SK-N-SH treated with all-trans-retinoic acid at 6 μM for 48 hours (cell line): Measurements from ENCODE around the gene PCDH9.

ENCODE experiments used
- ATAC-seq: fragments of 200-7000 bp; cut with Tn5 transposase; 3 replicates; pipeline ENCODE4 v1.9.1; 2020; ENCODE audit warnings: mild to moderate bottlenecking, moderate library complexity
- ARNTL ChIP-seq: fragments of 450-650 bp; formaldehyde crosslinking; IDR thresholded peaks from 2 replicates; pipeline ENCODE4 v1.5.0; 2020; ENCODE audit warnings: low read depth, mild to moderate bottlenecking, moderate library complexity, borderline replicate concordance
- CREB5 ChIP-seq: fragments of 250-450 bp; sonication (Bioruptor Pico); IDR thresholded peaks from 2 replicates; pipeline ENCODE4 v1.5.1; 2020; ENCODE audit warnings: low read depth, mild to moderate bottlenecking, moderate library complexity
- CSRNP3 ChIP-seq: fragments of 250-450 bp; sonication (Bioruptor Pico); IDR thresholded peaks from 2 replicates; pipeline ENCODE4 v1.5.1; 2021; ENCODE audit warnings: mild to moderate bottlenecking, moderate library complexity
- ESRRG ChIP-seq: fragments of 250-450 bp; sonication (Bioruptor Pico); IDR thresholded peaks from 2 replicates; pipeline ENCODE4 v1.6.1; 2021; ENCODE audit warnings: mild to moderate bottlenecking
- GLIS3 ChIP-seq: fragments of 250-450 bp; sonication (Bioruptor Pico); IDR thresholded peaks from 2 replicates; pipeline ENCODE4 v1.5.0; 2020; ENCODE audit warnings: mild to moderate bottlenecking, moderate library complexity
- ISL1 ChIP-seq: fragments of 250-450 bp; sonication (Bioruptor Pico); IDR thresholded peaks from 2 replicates; pipeline ENCODE4 v2.1.2; 2022; ENCODE audit warnings: mild to moderate bottlenecking, moderate library complexity
- PATZ1 ChIP-seq: fragments of 250-450 bp; sonication (Bioruptor Pico); IDR thresholded peaks from 2 replicates; pipeline ENCODE4 v1.8.0; 2020; ENCODE audit warnings: mild to moderate bottlenecking, moderate library complexity, borderline replicate concordance
- POU6F1 ChIP-seq: fragments of 250-450 bp; sonication (Bioruptor Pico); IDR thresholded peaks from 2 replicates; pipeline ENCODE4 v1.8.0; 2021; ENCODE audit warnings: low read depth, mild to moderate bottlenecking, moderate library complexity, borderline replicate concordance
- PPARA ChIP-seq: fragments of 250-450 bp; sonication (Bioruptor Pico); IDR thresholded peaks from 2 replicates; pipeline ENCODE4 v1.5.0; 2020; ENCODE audit warnings: mild to moderate bottlenecking, borderline replicate concordance
- RARB ChIP-seq: fragments of 250-450 bp; sonication (Bioruptor Pico); IDR thresholded peaks from 2 replicates; pipeline ENCODE4 v1.8.0; 2021; ENCODE audit warnings: mild to moderate bottlenecking, moderate library complexity
- SNAI2 ChIP-seq: fragments of 250-450 bp; sonication (Bioruptor Pico); IDR thresholded peaks from 2 replicates; pipeline ENCODE4 v1.5.0; 2020; ENCODE audit warnings: mild to moderate bottlenecking, moderate library complexity
- TCF4 ChIP-seq: fragments of 250-450 bp; sonication (Bioruptor Pico); IDR thresholded peaks from 2 replicates; pipeline ENCODE4 v1.8.0; 2021; ENCODE audit warnings: mild to moderate bottlenecking, moderate library complexity, borderline replicate concordance
- TOX ChIP-seq: fragments of 250-450 bp; sonication (Bioruptor Pico); IDR thresholded peaks from 2 replicates; pipeline ENCODE4 v1.8.0; 2021; ENCODE audit warnings: mild to moderate bottlenecking, moderate library complexity, borderline replicate concordance
- TSHZ2 ChIP-seq: fragments of 250-450 bp; sonication (Bioruptor Pico); IDR thresholded peaks from 2 replicates; pipeline ENCODE4 v1.5.0; 2020; ENCODE audit warnings: mild to moderate bottlenecking, moderate library complexity
- ZFP3 ChIP-seq: fragments of 250-450 bp; sonication (Bioruptor Pico); IDR thresholded peaks from 2 replicates; pipeline ENCODE4 v1.5.0; 2020; ENCODE audit warnings: mild to moderate bottlenecking, moderate library complexity
- ZFP30 ChIP-seq: fragments of 450-650 bp; formaldehyde crosslinking; IDR thresholded peaks from 2 replicates; pipeline ENCODE4 v1.5.0; 2022; ENCODE audit warnings: mild to moderate bottlenecking, moderate library complexity
- ZNF565 ChIP-seq: fragments of 450-650 bp; formaldehyde crosslinking; conservative IDR thresholded peaks from 2 replicates; pipeline ENCODE4 v1.5.0; 2020; ENCODE audit warnings: low read depth, mild to moderate bottlenecking, moderate library complexity
- ZNF70 ChIP-seq: fragments of 450-650 bp; formaldehyde crosslinking; IDR thresholded peaks from 2 replicates; pipeline ENCODE4 v1.5.0; 2020; ENCODE audit warnings: mild to moderate bottlenecking, moderate library complexity
- ZNF8 ChIP-seq: fragments of 450-650 bp; formaldehyde crosslinking; IDR thresholded peaks from 2 replicates; pipeline ENCODE4 v1.5.0; 2020; ENCODE audit warnings: mild to moderate bottlenecking, moderate library complexity

Gene PCDH9

GRCh38 chr13:66536746-66537145, 693.4 kb downstream of the PCDH9 start:
- no peak for ATAC-seq
- TF ChIP-seq CSRNP3 (CRISPR knock-in tag) (no peak), ZNF8 (CRISPR knock-in tag) (no peak), RARB (CRISPR knock-in tag) (no peak), ZNF565 (CRISPR knock-in tag) (no peak), ISL1 (CRISPR knock-in tag) (no peak), CREB5 (CRISPR knock-in tag) (no peak), TCF4 (no peak), ZFP3 (CRISPR knock-in tag) (no peak)
- TF ChIP-seq, all 23 proteins: peak for 0

GRCh38 chr13:66534561-66534960, 695.6 kb downstream of the PCDH9 start:
- TF ChIP-seq TOX: no peak
- TF ChIP-seq POU6F1: no peak
- no peak for TF ChIP-seq ZNF565 (CRISPR knock-in tag)
- TF ChIP-seq, all 23 proteins: peak for 0
- ATAC-seq: peak; percentile 62

- TF ChIP-seq TCF4 (no peak), ARNTL (CRISPR knock-in tag) (no peak), PPARA (no peak), PATZ1 (CRISPR knock-in tag) (no peak), TOX (no peak), GLIS3 (CRISPR knock-in tag) (no peak), RARB (CRISPR knock-in tag) (no peak), ESRRG (CRISPR knock-in tag) (no peak), SNAI2 (CRISPR knock-in tag) (no peak), ISL1 (CRISPR knock-in tag) (no peak), CREB5 (CRISPR knock-in tag) (no peak), ZNF565 (CRISPR knock-in tag) (no peak)
- ATAC-seq: no peak
Observed at GRCh38 chr13:66532845-66533244, 697.3 kb downstream of the PCDH9 start.

- ATAC-seq: peak; percentile 74; the same call in 2 of the 3 replicates
- TF ChIP-seq TSHZ2 (CRISPR knock-in tag) (no peak), PATZ1 (CRISPR knock-in tag) (no peak), SNAI2 (CRISPR knock-in tag) (no peak), ZNF8 (CRISPR knock-in tag) (no peak), ARNTL (CRISPR knock-in tag) (no peak), ZFP3 (CRISPR knock-in tag) (no peak), ZNF70 (CRISPR knock-in tag) (no peak), PPARA (no peak), ESRRG (CRISPR knock-in tag) (no peak), CREB5 (CRISPR knock-in tag) (no peak), POU6F1 (no peak), ZFP30 (CRISPR knock-in tag) (no peak)
Observed at GRCh38 chr13:66532146-66532545, 698.0 kb downstream of the PCDH9 start.
